GM19324 (cell line): Measurements from ENCODE around the gene TGM3.

Experiments used
- ATAC-seq: cut with Tn5 transposase; IDR thresholded peaks from one replicate; pipeline ENCODE4 v1.9.1; 2021; ENCODE audit warnings: mild to moderate bottlenecking, moderate library complexity; ENCODE audit not compliant: unreplicated experiment, low FRiP score

Gene TGM3

GRCh38 chr20:2368621-2369020 lies 72.8 kb downstream of the TGM3 start:
- ATAC-seq: no peak

GRCh38 chr20:2373098-2373497 lies 77.3 kb downstream of the TGM3 start:
- no peak for ATAC-seq

- ATAC-seq: no peak
Measured at GRCh38 chr20:2374346-2375125, 78.7 kb downstream of the TGM3 start.

- no peak for ATAC-seq
Measured at GRCh38 chr20:2378893-2379292, 83.1 kb downstream of the TGM3 start.

GRCh38 chr20:2379511-2380229 lies 83.9 kb downstream of the TGM3 start:
- ATAC-seq: no peak

- no peak for ATAC-seq
Measured at GRCh38 chr20:2380601-2381000, 84.8 kb downstream of the TGM3 start, which contains the start of gene TGM6. Gene TGM6 (plus strand): TSS chr20:2380901. CDS start chr20:2380969, 68 bp downstream.

GRCh38 chr20:2381303-2381702 lies 85.5 kb downstream of the TGM3 start:
- no peak for ATAC-seq

GRCh38 chr20:2382833-2383232 lies 87.0 kb downstream of the TGM3 start:
- ATAC-seq: no peak

GRCh38 chr20:2385026-2385425 lies 89.2 kb downstream of the TGM3 start:
- no peak for ATAC-seq

GRCh38 chr20:2385496-2385895 lies 89.7 kb downstream of the TGM3 start:
- no peak for ATAC-seq

- ATAC-seq: no peak
Measured at GRCh38 chr20:2386516-2387179, 90.8 kb downstream of the TGM3 start.

- no peak for ATAC-seq
Measured at GRCh38 chr20:2387180-2387577, 91.4 kb downstream of the TGM3 start.

GRCh38 chr20:2387580-2387979 lies 91.8 kb downstream of the TGM3 start:
- no peak for ATAC-seq
